Measurements from ENCODE around the gene SLC9A9. TPM values are rescaled to one million over a fixed set of nuclear protein-coding genes. Genes with fewer than 3 reads are reported as not detected.

SLC9A9 gene
- total RNA-seq, 1 experiment from 2014 or later, result 1.4 TPM

DNA sequence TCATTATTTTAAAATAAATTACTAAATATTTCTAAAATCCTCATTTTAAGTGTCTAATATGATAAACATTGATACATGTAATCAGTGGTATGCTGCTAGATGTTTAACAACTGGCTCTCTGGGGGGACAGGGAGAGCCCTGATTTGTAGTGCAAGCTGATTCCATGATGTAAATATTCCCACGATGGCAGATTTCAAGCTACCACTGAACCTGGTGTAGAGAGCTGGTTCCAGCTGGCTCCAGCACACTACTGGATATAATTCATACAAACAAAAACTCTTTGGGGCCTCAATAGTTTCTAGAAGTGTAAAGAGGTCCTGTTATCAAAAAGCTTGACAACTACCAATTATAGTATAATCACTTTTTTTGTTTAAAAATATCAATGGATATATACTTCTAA lies 316.2 kb downstream of the SLC9A9 start:
- no TSS peak for BruUV-seq (replicated peaks)
- TF ChIP-seq CTCF (conservative IDR thresholded peaks at IDR 0.05; ENCODE audit: low read depth, low read length), result no peak
- no peak for TF ChIP-seq EZH2 (IDR thresholded peaks at IDR 0.05; ENCODE audit: borderline replicate concordance, low read depth, low read length, poor library complexity, severe bottlenecking)
- Histone ChIP-seq H3K36me3 (ENCODE audit: insufficient read depth, low read length, poor library complexity, severe bottlenecking) (no peaks in the 10 kb centered on the region), H3K9me3 (ENCODE audit: low read depth, low read length, poor library complexity, severe bottlenecking) (no peaks in the 10 kb centered on the region), H3K27ac (ENCODE audit: low read depth, low read length, poor library complexity, severe bottlenecking) (no peak overlapping the region), H3K27me3 (replicated peaks; ENCODE audit: insufficient read depth, low read depth, low read length, poor library complexity) (no peaks in the 10 kb centered on the region), H3K4me1 (ENCODE audit: insufficient read depth, low read length, poor library complexity, severe bottlenecking) (no peaks in the 10 kb centered on the region), H3K4me3 (ENCODE audit: low read depth, low read length, poor library complexity, severe bottlenecking) (no peak overlapping the region)
- POLR2A ChIA-PET (ENCODE audit: low non-redundant PET), result no interaction called here
- no peak for DNase-seq (ENCODE audit: low spot score)
- intact Hi-C loops (cut with micrococcal nuclease; ENCODE audit: unreplicated experiment), result no loop called here
- CTCF ChIA-PET, result no interaction called here

DNA sequence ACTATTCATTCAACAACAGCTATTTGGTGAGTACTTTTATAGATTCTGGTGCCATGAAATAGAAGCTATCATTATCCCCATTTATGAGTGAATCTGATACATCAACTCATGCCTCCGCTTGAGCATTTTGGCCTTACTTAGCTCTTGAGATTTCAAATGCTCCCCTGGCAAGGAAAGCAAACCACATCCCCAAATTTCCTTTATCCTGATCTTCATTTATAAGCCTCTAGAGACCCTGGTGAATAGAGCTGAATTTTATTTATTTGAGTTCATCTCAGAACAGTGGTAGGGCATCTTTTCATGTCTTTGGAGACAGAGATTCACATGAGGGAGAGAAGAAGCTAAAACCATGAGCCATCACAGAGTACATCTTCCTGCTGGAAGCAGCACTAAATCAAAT lies 317.2 kb downstream of the SLC9A9 start:
- Histone ChIP-seq H3K27me3 (replicated peaks; ENCODE audit: insufficient read depth, low read depth, low read length, poor library complexity) (no peaks in the 10 kb centered on the region), H3K36me3 (ENCODE audit: insufficient read depth, low read length, poor library complexity, severe bottlenecking) (no peaks in the 10 kb centered on the region), H3K9me3 (ENCODE audit: low read depth, low read length, poor library complexity, severe bottlenecking) (no peaks in the 10 kb centered on the region), H3K4me1 (ENCODE audit: insufficient read depth, low read length, poor library complexity, severe bottlenecking) (no peaks in the 10 kb centered on the region), H3K27ac (ENCODE audit: low read depth, low read length, poor library complexity, severe bottlenecking) (no peak overlapping the region), H3K4me3 (ENCODE audit: low read depth, low read length, poor library complexity, severe bottlenecking) (no peak overlapping the region)
- CTCF ChIA-PET, result no interaction called here
- DNase-seq (ENCODE audit: low spot score), result peak; percentile 35
- intact Hi-C loops (cut with micrococcal nuclease; ENCODE audit: unreplicated experiment), result no loop called here
- TF ChIP-seq EZH2 (IDR thresholded peaks at IDR 0.05; ENCODE audit: borderline replicate concordance, low read depth, low read length, poor library complexity, severe bottlenecking), result no peak
- no peak for TF ChIP-seq CTCF (conservative IDR thresholded peaks at IDR 0.05; ENCODE audit: low read depth, low read length)
- POLR2A ChIA-PET (ENCODE audit: low non-redundant PET), result interaction anchor here (0.7 kb wide), 1 partner anchor 17 kb away, joined by 3 read pairs; no protein-coding TSS in a partner anchor
- no TSS peak for BruUV-seq (replicated peaks)

- DNase-seq (ENCODE audit: low spot score), result no peak
- Histone ChIP-seq H3K4me3 (ENCODE audit: low read depth, low read length, poor library complexity, severe bottlenecking) (no peak overlapping the region), H3K4me1 (ENCODE audit: insufficient read depth, low read length, poor library complexity, severe bottlenecking) (no peaks in the 10 kb centered on the region), H3K36me3 (ENCODE audit: insufficient read depth, low read length, poor library complexity, severe bottlenecking) (no peaks in the 10 kb centered on the region), H3K27me3 (replicated peaks; ENCODE audit: insufficient read depth, low read depth, low read length, poor library complexity) (no peaks in the 10 kb centered on the region), H3K27ac (ENCODE audit: low read depth, low read length, poor library complexity, severe bottlenecking) (no peak overlapping the region), H3K9me3 (ENCODE audit: low read depth, low read length, poor library complexity, severe bottlenecking) (no peaks in the 10 kb centered on the region)
- BruUV-seq (replicated peaks), result no TSS peak
- POLR2A ChIA-PET (ENCODE audit: low non-redundant PET), result no interaction called here
- CTCF ChIA-PET, result no interaction called here
- TF ChIP-seq CTCF (conservative IDR thresholded peaks at IDR 0.05; ENCODE audit: low read depth, low read length) (no peak), EZH2 (IDR thresholded peaks at IDR 0.05; ENCODE audit: borderline replicate concordance, low read depth, low read length, poor library complexity, severe bottlenecking) (no peak)
- intact Hi-C loops (cut with micrococcal nuclease; ENCODE audit: unreplicated experiment), result no loop called here
Measured at GRCh38 chr3:143529798-143530197, 318.5 kb downstream of the SLC9A9 start.
